NCI-H1048 (cell line): ENCODE data around the gene SYNGR4.

Experiments
- DNase-seq: peaks from one replicate; lab custom pipeline; 2025; lab: John Stamatoyannopoulos, UW

Gene SYNGR4

DNA sequence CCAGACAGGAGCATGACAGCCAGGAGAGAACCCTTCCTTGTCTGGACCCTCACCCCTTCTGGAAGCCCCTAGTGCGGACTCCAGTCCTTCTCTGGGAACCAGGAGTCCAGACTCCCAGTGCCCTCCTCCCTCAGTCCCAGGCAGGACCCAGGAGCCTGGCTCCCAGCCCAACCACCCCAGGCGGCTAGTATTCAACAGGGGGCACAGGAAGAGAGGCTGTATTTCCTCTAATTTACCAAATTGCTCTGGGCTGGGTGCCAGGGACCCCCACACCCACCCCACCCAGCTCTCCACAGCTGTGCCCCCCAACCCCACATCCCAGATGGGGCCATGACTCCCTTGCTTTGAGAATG lies 32.6 kb downstream of the SYNGR4 start:
- DNase-seq, result no peak

GRCh38 chr19:48397263-48398101 lies 33.3 kb downstream of the SYNGR4 start:
- no peak for DNase-seq

DNA sequence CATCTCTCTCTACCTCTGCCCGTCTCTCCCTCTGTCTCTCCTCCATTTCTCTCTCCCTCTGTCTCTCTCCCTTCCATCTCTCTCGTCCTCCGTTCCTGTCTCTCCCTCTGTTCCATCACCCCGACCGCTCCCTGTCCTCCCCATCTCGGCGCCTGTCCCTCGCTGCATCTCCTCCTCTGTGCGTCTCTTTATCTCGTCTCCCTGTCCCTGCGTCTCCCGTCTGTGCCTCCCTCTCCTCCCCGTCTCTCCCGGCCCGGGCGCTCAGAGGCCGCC lies 33.9 kb downstream of the SYNGR4 start:
- no peak for DNase-seq

DNA sequence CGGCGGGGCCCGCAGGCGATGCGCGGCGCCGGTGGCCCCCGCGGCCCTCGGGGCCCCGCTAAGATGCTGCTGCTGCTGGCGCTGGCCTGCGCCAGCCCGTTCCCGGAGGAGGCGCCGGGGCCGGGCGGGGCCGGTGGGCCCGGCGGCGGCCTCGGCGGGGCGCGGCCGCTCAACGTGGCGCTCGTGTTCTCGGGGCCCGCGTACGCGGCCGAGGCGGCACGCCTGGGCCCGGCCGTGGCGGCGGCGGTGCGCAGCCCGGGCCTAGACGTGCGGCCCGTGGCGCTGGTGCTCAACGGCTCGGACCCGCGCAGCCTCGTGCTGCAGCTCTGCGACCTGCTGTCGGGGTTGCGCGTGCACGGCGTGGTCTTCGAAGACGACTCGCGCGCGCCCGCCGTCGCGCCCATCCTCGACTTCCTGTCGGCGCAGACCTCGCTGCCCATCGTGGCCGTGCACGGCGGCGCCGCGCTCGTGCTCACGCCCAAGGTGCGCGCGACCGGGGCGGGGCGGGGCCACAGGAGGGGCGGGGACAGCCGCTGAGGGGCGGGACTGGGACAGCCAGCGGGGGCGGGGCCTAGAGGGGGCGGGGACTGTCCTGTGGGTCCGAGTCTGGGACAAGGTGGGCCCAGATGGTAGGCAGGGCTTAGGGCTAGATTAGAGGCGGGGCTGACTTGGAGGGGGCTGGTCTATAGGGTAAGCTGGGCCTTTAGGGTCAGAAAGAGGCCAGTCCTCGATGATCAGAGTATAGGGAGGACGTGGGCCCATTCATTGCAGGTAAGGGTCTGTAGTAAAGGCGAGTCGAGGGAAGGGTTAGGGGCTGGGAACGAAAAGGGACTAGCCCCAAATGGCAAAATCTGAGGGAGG lies 34.4 kb downstream of the SYNGR4 start:
- DNase-seq, result peak; percentile 75

DNA sequence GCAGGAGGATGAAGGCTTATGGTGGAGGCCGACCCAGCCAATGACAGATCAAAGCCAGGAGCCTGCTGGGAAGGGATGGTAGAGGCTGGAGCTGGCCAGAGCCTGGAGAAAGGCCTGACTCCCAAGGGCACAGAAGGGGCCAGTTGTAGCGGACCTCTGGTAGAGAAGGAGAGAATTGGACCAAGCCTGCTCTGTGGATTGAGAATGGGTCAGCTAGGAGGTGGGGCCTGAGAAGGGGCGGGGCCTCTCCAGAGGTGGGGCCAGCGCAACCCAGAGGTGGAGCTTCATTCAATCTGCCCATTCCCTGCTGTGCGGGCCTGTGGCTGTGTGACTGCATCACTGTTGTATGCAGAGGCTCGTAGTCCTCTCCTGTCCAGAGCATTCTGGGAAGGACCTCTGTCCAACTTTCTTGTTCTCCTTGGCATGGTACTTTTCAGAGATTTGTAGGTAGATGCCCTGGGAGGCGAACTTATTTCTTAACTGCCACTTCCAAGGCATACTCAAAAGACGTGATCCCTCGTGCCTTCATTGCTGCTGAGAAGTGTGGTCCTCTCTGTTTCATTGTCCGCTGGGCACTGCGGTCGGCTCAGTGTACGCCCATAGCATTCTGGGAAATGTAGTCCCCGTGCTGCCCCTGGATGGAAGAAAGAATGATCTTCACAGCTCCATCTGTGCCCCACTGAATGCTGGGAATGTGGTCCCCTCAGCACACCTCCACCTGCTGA lies 36.0 kb downstream of the SYNGR4 start:
- no peak for DNase-seq

DNA sequence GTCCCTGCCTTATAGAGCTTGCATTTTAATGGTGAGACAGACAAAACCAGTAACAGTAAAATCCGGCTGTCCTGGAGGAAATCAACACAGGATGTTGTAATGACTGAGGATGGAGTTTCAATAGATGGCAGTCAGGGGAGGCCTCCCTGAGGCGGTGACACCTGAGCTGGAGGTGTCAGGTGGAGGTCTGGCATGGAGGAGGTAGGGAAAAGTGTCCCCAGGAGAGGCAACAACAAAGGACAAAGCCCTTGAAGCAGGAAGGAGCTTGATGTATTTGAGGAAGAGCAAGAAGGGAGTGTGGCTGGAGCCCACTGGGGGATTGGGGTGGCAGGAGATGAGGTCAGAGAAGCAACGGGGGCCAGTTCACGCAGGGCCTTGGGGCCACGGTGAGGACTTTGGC lies 37.1 kb downstream of the SYNGR4 start:
- no peak for DNase-seq

DNA sequence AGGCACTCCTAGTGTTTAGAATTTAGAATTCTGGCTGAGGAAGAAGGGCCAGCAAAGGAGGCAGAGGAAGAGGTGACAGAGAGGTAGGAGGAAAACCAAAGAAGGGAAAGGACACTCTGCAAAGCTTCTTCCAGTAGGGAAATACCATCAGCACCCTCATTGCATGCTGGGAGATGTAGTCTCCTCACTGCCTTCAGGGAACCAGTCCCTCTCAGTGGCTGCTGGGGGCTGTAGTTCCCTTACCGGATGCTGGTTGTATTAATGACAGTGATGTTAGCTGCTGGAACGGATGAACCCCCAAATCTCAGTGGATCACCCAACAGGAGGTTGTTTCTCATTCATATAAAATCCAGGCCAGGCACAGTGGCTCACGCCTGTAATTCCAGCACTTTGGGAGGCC lies 39.4 kb downstream of the SYNGR4 start:
- DNase-seq, result no peak

- DNase-seq, result no peak
Observed at GRCh38 chr19:48405010-48405659, 41.0 kb downstream of the SYNGR4 start.

GRCh38 chr19:48405850-48406249 lies 41.7 kb downstream of the SYNGR4 start:
- DNase-seq, result no peak

DNA sequence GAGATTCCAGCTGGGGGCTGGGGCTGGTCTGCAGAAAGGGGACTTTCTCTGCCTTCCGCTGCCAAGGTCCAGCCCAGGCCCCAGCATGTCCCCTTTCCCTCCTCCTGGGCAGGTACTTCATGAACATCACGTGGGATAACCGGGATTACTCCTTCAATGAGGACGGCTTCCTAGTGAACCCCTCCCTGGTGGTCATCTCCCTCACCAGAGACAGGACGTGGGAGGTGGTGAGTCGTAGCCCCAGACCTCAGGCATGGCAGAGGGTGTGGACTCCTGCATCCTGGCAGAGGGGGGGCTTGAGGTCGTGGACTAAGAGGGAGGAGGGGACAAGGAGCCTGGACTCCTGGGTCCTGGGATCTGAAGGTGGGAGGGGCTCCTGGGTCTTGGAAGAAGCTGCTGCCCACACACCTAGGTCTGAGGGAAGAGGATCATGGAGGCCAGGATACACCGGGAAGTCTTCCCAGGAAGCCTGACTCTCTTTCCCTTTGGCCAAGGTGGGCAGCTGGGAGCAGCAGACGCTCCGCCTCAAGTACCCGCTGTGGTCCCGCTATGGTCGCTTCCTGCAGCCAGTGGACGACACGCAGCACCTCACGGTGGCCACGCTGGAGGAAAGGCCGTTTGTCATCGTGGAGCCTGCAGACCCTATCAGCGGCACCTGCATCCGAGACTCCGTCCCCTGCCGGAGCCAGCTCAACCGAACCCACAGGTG lies 49.9 kb downstream of the SYNGR4 start:
- DNase-seq, result no peak

DNA sequence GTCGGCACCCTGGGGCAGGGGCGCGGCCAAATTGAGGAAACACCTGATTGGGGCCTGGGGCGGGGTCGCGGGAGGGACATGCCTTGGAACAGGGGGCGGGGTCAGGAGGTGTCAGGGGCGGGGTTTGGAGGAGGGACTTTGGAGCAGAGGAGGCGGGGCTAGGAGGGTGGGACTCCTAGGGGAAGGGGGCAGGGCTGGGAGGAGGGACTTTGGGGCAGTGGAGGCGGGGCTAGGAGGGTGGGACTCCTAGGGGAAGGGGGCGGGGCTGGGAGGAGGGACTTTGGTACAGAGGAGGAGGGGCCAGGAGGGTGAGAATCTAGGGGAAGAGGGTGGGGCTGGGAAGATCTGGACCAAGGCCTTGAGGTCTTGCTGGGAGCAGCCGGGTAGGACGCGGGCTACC lies 51.2 kb downstream of the SYNGR4 start:
- no peak for DNase-seq

DNA sequence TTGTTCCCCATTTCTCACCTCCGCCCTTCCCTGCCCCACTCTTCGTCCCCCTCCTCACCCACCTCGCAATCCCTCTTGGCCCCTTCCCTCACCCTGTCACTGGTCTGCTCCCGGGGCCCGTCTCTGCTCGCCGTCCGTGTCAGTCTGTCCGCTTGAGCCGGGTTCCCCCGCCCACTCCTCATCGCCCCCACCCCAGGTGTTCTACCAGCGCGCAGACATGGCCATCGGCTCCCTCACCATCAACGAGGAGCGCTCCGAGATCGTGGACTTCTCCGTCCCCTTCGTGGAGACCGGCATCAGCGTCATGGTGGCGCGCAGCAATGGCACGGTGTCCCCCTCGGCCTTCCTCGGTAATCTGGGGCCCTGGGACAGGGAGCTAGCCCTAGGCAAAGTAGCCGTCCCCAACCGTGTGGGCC lies 51.6 kb downstream of the SYNGR4 start:
- DNase-seq, result no peak

DNA sequence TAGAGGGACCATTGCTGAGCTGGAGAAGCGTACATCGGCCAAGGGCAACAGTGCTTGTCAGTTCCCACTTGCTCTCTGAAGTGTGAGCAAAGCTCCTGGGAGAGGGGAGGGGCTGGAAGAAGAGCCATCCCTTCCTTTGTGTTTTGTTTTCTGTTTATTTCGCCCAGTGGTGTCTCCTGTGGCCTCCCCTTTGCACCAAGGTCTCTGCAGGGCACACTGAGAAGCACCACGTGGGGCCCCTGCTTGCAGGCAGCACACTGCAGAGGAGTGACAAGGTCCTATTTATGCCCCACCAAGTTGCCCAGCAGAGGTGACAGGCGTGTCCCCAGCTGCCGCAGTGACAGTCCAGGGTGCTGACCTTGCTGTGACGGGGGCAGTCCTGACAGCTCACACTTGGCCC lies 53.3 kb downstream of the SYNGR4 start:
- no peak for DNase-seq

- no peak for DNase-seq
Observed at GRCh38 chr19:48418317-48419064, 54.3 kb downstream of the SYNGR4 start.

DNA sequence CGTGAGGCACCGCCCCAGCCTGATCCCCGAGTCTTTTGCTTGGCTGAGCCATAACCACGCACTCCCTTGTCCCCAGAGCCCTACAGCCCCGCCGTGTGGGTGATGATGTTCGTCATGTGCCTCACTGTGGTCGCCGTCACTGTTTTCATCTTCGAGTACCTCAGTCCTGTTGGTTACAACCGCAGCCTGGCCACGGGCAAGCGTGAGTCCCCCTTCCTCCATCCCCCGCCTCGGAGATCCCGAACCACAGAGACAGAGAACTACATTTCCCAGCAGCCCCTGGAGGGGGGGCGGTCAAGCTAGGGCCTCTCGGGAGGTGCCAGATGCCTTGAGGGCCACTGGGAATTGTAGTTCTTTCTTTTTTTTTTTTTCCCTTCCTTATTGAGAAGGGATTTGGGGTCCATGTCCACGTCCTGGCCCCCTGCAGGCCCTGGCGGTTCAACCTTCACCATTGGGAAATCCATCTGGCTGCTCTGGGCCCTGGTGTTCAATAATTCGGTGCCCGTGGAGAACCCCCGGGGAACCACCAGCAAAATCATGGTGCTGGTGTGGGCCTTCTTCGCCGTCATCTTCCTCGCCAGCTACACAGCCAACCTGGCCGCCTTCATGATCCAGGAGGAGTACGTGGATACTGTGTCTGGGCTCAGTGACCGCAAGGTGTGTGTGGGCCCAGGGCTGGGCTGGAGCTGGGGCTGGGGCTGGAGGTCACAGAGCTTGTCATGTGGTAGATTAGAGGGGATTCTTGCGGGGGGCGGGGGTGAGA lies 55.2 kb downstream of the SYNGR4 start:
- DNase-seq, result no peak

- no peak for DNase-seq
Observed at GRCh38 chr19:48421548-48421947, 57.4 kb downstream of the SYNGR4 start.

GRCh38 chr19:48424694-48425219 lies 60.6 kb downstream of the SYNGR4 start:
- no peak for DNase-seq
